GM19397 (cell line): ENCODE measurements around the gene AQP1.
A peak's percentile ranks its signal among the peaks of the same experiment; 100 is the strongest.

Experiments used
- ATAC-seq: cut with Tn5 transposase; IDR thresholded peaks from one replicate; pipeline ENCODE4 v1.9.1; 2021; ENCODE audit warnings: mild to moderate bottlenecking, moderate library complexity; ENCODE audit not compliant: unreplicated experiment

The AQP1 gene

GRCh38 chr7:30971440-30971839 is 59.8 kb downstream of the AQP1 start:
- ATAC-seq = no peak

GRCh38 chr7:30971840-30972563 is 60.3 kb downstream of the AQP1 start:
- ATAC-seq = no peak

- ATAC-seq = no peak
These were observed 61.6 kb downstream of the AQP1 start for GRCh38 chr7:30973292-30973691.

DNA sequence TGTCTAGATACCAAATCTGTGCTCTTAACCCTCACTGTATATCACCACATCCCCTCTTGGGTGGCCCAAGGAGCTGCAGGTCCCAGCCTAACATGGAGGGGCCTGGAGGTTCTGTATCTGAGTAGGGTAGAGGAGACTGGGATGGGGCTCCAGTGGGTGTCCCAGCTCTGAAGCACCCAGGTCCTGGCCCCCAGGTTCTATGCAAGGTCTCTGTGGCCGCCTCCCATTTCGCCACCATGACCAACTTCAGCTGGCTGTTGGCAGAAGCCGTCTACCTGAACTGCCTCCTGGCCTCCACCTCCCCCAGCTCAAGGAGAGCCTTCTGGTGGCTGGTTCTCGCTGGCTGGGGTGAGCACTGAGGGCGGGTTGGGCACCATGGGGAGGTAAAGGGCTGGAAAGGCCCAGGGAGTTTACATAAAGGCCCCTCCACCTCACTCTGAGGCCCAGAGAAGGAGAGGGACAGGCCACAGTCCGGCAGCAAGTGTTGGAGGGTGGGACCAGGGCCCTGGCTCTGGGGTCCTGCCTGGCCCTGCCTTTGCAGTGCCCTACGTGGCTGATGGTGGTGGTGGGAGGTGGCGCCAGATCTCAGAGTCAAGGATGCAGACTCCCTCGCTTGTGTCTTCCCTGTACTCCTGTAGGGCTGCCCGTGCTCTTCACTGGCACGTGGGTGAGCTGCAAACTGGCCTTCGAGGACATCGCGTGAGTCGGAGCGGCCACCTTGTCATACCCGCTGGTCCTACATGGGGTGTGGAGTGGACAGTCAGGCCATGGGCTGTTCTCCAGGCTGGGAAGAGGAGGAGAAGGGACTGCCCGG is 62.3 kb downstream of the AQP1 start:
- no peak for ATAC-seq

DNA sequence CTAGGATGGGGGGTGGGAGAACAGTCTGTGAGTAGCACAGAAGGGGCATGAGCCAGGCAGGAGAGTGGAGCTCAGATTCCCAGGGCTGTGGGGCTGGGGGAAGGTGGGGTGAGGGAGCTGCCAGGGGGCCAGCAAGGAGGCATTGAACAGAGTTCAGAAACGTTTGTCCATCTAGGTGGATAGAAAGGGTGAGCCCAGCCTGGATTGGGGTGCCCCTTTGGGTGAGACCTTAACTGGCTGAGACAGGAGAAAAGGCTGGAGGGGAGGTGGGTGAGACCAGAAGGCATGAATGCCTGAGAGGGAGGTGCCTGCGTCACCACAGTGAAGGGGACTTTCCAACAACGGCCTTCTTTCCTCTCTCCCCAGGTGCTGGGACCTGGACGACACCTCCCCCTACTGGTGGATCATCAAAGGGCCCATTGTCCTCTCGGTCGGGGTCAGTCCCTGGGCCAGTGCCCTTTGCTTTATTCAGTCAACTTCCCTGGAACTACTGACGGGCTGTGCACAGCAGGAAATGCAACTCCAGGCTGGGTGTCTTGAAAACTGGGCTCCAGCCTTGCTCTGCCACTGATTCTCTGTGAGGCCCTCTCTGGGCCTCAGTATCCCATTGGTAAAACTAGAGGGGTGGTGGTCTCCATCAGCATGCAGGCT is 63.1 kb downstream of the AQP1 start:
- ATAC-seq = peak; percentile 88
